NCI-H1105 (cell line): ENCODE data around the gene GCH1.
"Not testable (repeated sequence)": the region's sequence is repeated elsewhere in the genome, so short reads cannot be mapped to it uniquely, and the experiment has no call there.

Source experiments
- DNase-seq: peaks from one replicate; lab custom pipeline; 2025; lab: John Stamatoyannopoulos, UW

GCH1 gene

DNA sequence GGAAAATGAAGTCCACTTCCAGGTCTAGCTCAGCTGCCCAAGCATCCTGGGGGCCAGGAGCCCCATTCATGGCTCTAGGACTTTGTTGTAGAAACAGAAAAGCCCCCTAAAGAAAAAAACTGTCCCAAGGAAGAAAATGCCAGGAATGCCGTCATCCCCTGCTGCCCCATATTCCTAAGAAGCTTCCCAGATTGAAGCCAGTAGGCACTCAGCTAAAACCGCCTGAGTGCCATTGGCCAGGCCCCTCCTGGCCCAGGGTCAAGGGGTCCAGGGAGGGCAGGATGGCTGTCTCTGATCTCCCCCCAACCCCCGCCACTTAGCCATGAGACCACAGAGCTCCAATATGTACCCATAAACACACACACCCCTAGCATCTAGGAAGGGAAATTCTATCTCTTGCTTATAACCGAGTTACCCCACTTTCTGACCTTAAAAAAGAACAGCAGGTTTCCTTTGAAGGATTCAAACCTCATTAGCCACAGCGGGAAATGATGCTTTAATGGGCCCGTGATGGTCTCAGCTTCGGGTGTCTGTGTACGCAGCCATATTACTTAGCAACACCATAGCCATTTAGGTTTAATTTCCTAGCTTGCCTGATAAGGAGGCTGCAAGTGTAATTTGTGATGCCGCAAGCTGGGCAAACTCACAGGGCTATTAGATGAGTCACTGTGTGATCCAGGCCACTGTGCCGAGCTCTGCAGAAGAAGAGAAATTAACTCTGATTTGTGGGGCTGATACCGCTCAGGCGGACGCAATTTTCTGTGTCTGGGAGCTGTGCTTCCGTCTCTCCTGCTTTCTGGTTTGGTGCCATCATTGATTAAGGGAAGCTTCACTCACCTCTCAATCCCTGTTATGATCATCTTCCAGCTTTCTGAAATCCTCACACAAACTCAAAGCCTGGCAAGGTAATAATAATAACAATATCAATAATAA, 84.2 kb downstream of the GCH1 start:
- peak; percentile 46 for DNase-seq

DNA sequence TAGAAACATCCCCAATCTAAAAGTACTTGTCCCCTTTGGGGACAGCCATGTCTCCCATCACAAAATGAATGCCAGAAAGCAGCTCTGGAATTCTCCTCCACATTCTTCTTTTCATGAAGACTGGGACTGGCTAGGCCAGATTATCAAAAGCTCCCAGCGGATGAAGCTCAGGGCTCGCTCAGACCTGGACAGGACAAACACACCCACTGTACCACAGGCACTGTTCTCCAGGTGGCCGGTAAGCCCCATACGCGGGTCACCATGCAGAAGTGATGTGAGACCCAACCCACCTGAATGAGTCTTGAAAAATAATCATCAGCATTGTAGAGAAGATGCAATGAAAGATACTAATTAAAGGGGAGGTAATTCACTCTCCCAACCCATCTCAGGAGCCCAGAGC, 85.1 kb downstream of the GCH1 start:
- DNase-seq = no peak

DNA sequence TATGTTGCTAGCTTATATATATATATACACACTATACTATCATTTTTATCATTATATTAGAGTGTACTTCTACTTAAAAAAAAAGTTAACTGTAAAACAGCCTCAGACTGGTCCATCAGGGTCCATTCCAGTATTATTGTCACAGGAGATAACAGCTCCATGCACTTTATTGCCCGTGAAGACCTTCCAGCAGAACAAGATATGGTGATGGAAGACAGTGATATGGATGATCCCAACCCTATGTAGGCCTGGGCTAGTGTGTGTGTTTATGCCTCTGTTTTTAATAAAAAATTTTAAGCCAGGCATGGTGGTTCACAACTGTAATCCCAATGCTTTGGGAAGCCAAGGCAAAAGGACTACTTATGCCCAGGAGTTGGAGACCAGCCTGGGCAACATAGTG, 86.2 kb downstream of the GCH1 start:
- DNase-seq = no peak

DNA sequence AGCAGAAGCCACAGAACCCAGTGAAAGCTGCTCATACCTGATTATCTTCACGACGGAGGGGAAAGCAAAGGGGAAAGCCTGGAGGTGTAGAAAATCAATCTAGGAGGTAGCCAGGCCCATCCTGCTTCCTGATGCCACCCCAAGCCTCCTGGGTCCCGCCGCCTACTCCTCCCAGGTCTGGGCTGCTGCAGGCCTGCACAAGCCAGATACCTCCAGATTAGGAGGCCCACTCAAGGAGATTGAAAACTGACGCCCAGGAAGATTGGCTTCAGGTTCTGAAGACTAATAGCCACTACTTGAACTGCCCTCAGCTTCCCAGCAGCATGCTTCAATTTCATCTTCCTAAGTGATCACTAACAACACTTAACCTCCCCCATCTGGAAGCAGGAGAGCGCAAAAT, 87.1 kb downstream of the GCH1 start:
- DNase-seq = no peak

DNA sequence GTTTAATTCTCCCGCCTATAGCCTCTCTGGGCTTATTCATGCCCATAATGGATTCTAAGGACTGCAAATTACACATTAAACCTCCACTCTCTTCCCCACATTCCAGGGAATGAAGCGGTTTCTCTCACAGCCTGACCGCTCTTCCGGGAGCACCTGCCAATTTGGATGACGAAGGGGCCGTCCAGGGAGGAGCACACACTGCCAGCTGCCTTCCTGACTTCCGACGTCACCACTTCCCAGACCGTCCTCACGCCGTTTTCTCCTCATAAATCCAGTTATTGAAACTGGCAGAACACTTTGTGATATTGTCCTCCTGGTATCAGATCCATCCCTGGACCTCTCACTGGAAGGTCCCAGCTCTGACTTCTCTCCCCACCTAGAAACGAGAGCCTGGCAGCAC, 87.6 kb downstream of the GCH1 start:
- no peak for DNase-seq

DNA sequence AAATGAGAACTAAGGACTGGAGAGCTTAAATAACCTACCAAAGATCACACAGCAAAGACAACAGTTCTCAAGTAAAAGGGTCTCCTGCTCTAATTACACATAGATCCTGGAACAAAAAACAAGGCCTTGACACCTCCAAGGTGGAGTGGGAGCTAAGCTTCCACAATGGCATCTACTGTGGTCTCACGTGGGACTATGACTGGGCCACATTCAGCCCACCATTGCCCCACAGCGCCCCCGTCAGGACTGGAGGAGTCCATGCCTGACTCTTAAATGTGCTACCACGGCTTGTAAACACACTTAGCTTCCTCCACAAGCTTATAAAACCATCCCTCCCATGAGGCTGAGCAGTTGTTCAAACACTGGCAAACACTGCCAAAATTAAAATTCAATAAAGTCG, 88.5 kb downstream of the GCH1 start:
- DNase-seq = no peak

DNA sequence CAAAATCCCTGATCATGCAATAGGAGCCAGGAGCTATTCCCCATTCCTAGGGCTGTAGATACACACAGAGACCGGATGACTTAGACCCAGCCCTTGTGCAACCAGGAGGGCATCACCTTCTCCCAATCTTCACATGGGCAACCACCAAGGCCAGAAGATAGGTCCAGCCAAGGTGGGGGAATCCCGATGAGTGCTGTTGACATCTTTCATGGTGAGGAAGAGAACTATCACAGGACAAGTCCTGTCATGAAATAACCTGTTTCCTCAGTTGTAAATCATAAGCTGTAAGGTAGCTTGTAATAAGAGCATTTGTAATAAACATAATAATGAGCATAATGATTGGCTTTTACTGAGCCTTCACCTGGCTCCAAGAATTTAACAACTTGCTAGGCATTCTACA, 89.5 kb downstream of the GCH1 start:
- DNase-seq = no peak

DNA sequence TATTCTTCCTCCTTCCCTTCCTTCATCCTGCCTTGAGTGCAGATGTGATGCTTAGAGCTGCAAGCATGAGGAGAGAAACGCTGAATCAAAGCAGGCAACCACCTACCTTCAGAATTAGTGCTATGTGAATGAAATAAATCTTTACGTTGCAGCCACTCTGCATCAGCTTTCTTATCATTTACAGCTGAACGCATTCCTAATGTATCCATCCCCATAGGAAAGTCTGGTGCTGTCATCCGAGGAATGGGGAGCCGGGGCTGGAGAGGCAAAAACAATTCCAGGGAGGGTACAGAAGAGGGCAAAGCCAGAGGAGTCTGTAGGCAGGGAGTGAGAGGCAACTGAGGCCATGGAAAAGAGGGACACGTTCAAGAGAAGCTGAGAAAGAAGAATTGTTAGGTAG, 90.0 kb downstream of the GCH1 start:
- DNase-seq = no peak

DNA sequence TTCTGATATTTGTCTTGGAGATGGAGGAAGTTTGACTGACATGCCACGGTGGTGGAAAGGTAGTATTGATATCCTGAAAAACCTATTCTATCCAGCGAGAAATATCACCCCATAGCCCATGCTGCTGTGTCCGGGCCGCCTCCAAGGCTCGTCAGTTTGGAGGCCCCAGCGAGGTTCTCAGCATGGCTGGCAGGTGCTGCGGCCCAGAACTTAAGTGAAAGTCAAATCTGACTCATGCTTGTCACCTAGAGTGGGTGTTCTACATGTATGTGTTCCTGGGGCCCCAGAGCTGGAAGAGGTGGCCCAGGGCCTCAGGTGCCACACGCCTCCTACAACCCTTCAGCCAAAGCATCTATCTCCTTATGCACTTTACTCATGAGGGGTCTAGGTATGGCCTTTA, 92.9 kb downstream of the GCH1 start:
- no peak for DNase-seq

DNA sequence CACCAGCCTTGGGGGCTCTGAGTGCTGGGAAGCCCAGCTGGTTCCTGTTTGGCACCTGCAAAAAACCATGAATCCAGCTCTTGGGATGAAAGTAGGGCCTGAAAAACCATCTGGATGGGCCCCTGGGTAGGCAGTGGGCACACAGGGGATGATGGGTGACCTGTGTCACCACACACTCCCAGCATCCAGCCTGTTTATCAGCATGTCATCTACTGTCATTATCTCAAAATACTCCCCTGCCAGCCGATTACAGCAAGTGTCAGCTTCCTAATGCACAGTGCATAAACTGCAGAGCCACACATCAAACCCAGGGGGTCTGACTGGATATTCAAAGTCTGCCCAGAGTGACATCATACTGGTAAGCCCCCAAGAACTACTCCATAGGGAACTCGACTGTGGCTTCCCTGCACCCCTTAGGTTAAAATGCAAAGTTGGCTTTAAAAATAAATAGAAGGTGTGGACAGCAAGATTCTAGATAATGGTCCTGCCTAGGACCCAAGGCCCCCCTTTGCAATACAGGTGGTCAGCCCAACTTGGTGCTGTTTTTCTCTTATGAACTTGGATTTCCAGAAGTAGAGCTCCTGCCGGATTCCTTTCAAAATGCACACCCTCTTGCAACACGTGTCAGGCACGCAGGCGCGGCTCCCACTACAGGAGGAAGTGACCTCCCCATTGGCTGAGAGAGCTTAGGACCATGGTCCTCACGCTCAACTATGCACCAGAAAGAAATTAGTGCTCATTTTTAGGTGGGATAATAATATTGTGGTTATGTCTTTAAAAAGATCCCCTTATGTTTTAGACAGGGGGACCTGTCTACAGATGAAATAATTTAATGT, 94.1 kb downstream of the GCH1 start:
- DNase-seq = no peak

DNA sequence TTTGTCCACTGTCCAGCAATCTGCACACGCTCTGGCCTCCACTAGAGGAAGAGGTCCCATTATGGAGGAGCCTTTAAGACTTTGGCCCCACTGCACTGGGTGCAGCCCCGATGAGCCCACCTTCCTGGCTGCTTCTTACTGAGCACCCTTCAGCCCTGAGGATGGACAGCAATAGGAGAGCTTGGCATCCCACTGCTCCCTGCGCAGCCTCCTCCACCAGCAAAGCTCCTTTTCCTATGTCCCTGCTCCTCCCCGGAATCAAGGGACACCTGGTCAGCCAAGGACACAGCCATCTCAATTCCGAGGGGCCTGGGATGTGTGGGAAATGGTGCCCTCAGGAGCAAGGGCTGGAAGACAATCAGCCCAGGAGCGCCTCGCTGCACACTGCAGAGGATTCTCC, 94.7 kb downstream of the GCH1 start:
- no peak for DNase-seq

DNA sequence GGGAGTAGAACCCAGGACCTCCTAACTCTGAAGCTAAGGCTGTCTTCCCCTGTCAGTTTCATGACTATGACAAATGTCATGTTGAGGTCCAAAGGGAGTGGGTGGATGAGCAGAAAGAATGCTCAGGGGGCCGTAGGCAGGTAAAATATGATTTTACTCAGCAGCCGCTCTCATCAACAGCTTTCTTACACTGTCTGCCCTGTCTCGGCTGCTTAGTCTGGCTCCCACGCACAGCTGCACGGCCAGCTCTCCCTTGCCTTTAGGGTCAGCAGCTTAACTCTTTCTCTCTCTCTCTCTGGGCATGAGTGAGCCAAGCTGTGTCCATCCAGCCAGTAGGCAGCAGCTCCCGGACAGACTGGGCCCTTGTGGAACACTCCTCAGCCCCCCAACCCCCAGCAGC, 95.2 kb downstream of the GCH1 start:
- DNase-seq = no peak

DNA sequence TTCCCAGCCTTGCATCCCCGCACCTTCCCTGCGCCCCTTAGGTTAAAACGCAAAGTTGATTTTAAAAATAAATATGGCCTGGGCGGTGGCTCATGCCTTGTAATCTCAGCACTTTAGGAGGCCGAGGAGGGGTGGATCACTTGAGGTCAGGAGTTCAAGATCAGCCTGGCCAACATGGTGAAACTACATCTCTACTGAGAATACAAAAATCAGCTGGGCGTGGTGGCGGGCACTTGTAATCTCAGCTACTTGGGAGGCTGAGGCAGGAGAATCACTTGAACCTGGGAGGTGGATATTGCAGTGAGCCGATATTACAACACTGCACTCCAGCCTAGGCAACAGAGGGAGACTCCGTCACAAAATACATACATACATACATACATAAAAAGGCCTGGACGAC, 96.0 kb downstream of the GCH1 start:
- no peak for DNase-seq

DNA sequence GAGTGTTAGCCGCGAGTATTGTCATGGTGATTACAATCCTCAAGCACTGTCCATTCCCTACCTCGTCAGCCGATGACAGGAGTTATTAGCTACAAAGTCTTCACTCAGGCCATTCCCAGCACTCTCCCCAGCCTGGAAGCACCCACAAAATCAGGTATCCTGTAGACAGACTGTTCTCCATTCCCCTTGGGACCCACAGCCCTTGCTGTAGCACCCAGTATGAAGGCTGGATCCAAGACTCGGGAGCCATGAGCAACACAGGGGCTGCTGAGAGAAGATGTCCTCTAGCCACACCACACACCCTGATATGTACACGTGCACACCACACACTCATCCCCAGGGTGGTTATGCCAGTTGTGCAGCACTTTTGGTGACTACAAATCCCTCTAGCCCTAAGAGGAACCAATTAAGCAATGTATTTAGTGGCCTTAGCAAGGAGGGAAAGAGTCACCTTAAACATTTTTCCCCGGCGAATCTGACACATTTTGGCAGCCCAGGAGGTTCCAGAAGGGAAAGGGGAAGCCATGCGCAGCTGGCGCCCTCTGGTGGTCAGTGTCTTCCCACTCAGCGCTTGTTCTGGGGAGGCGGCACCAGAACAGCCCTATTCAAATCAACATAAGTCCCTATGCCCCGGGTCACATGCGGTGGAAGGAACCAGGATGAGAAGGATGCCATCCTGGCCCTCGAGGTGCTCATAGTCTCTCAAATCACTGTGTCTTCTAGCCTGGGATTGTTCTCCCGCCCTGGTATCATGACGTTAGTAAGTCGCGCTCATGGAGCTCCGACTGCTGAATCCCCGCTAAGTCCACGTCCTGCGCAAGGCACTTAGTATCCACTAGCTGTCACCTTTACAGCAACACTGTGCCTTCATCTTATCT, 96.9 kb downstream of the GCH1 start:
- peak; percentile 72 for DNase-seq

DNA sequence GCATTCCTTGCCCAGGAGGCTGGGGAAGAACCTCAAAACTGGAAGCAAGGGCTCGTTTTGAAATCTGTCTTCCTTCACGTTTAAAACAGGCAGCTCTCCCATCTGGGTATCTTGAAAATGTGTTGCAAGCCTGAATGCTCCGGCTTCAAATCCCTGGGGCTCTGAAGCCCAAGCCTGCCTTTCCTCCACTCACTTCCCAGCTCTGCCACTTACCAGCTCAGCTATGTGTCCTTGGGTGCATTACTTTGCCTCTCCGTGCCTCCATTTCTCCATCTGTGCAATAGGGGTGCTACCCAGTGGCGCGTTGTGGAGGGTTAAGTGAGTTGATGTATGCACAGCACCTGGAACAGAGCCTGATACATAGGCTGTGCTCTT, 97.6 kb downstream of the GCH1 start:
- DNase-seq = no peak

DNA sequence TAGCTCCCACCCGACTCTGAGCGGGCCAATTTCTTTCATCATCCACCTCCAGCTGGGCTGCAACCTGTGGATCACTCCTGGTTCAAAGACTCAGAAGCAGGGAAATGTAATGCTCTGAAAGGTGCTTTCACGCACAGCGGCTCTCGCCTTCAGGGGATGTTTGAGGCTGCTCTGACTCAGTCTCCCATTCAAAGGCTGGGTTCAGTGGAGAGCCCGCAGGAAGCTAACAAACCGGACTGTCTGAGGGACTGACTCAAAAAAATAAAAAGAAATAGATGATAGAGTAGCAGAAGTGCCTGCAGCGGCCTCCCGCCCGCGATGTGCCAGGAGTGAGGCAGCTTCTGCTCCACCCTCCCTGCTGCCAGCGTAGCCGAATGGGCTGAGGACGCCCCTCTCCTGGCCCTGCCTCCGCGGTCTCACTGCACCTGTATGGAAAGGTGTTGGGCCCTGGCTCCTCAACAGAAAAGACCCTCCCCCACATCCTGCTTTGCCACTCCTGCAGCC, 98.0 kb downstream of the GCH1 start:
- no peak for DNase-seq

DNA sequence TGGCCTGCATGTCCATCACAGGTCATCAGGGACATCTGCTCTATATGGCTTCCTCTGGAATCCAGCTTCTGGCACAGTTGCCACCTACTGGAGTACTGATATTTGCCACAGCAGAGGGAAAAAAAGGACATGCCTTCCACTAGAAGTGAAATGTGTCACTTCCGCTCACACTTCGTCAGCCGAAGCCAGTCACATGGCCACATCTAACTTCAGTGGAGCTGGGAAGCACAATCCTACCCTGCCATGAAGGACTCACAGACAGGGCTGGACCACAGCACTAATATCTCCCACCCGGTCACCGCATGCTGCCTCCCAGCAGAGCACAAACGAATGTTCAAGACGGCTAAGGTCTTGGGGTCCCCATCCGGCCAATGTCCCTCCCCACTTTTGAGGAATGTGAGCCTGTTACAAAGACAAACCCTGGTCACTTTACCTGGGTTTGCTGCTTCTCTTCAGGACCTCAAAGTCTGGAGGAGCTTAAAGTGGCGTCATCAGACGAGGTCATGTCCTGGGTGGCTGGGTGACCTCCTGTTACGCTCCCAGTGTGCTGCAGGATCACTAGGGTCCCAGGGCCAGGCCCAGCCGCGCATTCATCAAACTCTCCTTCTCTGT, 98.6 kb downstream of the GCH1 start:
- DNase-seq = no peak

DNA sequence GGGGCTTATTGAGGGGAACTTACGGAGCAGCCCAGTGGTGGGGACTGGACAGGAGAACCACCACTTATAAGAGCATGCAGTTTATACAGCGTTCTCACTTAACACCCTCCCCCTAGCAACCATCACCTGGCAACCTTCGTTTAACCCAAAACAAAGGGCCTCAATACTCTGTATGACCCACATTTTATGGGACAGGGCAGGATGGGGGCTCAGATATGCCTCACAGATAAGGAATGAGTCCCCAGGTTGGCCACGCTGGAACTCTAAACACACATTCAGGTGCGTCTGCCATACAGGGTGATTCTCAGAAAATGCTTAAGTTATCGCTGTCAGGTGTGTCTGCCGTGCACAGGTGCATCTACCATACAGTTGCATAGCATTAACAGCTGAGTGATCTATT, 99.2 kb downstream of the GCH1 start:
- DNase-seq = no peak

DNA sequence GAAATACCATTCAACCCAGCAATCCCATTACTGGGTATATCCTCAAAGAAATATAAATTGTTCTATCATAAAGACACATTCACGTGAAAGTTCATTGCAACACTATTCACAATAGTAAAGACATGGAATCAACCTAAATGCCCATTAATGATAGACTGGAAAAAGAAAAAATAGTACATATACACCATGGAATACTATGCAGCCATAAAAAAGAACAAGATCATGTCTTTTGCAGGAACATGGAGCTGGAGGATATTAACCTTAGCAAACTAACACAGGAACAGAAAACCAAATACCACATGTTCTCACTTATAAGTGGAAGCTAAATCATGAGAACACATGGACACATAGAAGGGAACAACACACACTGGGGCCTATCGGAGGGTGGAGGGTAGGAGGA, 101.1 kb downstream of the GCH1 start:
- not testable (repeated sequence) for DNase-seq

DNA sequence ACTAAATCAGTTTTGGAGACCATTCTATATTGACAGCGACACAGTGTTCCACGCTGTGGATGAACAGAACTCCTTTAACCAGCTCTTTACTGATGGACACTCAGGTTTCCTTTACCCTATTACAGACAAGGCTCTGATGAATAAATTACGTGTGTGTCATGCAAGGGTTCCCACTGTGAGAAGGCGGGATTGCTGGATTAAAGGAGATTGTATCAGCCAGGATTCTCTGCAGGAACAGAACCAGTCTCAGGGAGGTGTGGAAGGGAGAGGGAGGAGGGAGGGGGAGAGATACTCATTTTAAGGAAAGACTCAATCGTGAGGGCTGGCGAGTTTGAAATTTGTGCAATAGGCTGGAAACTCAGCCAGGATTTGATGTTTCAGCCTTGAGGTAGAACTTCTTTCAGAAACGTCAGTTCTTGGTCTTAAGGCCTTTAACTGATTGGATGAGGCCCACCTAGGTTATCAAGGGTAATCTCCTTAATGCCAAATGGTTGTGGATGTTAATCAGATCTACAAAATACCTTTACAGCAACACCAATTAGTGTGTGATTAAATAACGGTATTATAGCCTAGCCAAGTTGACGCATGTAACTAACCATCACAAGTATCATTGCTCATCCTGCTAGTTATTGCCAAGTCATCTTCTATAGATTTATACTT, 104.0 kb downstream of the GCH1 start:
- no peak for DNase-seq

DNA sequence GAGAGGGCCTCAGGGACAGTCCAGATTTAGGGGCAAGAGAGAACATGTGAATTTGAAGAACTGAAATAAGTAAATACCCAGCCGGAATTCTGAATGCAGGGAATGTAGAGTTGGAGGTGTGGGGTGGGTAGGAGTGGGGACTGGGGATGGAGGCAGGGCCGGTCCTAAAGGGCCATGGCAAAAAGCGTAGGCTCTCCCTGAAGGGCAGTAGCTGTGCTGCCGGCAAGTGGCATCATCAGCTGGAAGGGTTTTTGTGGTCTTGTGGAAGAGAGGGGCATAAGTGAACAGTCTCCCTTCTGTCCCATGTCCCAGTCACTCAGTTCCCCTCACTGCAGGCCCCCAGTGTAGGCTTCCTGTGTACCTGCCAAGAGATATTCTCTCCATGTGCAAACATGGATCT, 104.6 kb downstream of the GCH1 start:
- no peak for DNase-seq
